NCI-H128 (cell line): Measurements from ENCODE around the gene STAM.
"Not testable (repeated sequence)": the region's sequence is repeated elsewhere in the genome, so short reads cannot be mapped to it uniquely, and the experiment has no call there.

Experiments used
- DNase-seq: peaks from one replicate; lab custom pipeline; 2025; ENCODE audit not compliant: unreplicated experiment; lab: John Stamatoyannopoulos, UW

The STAM gene

DNA sequence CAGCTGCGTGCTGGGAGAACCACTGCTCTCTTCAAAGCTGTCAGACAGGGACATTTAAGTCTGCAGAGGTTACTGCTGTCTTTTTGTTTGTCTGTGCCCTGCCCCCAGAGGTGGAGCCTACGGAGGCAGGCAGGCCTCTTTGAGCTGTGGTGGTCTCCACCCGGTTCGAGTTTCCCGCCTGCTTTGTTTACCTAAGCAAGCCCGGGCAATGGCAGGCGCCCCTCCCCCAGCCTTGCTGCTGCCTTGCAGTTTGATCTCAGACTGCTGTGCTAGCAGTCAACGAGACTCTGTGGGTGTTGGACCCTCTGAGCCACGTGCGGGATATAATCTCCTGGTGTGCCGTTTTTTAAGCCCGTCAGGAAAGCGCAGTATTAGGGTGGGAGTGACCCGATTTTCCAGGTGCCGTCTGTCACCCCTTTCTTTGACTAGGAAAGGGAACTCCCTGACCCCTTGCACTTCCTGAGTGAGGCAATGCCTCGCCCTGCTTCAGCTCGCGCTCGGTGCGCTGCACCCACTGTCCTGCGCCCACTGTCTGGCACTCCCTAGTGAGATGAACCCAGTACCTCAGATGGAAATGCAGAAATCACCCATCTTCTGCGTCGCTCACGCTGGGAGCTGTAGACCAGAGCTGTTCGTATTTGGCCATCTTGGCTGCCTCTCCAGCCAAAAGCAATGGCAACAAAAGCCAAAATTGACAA is 78.5 kb downstream of the STAM start:
- not testable (repeated sequence) for DNase-seq

DNA sequence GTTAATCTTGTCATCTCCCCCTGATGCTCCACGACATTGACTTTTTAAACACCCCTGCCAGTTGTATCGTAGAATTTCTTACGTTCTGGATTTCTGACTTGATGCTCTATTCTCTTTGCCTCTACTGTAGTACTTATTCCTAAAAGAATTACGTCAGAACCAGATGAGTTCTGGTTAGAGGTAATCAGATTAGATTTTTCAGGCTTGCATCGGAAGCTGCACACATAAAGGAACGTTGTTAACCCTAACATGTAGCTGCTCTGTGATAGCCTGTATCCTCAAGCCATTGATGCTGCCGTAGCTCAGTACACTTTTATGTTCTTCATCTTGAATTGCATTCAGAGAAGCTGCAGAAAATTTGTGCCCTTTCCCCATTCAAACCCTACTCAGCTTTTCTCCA is 81.8 kb downstream of the STAM start:
- no peak for DNase-seq

DNA sequence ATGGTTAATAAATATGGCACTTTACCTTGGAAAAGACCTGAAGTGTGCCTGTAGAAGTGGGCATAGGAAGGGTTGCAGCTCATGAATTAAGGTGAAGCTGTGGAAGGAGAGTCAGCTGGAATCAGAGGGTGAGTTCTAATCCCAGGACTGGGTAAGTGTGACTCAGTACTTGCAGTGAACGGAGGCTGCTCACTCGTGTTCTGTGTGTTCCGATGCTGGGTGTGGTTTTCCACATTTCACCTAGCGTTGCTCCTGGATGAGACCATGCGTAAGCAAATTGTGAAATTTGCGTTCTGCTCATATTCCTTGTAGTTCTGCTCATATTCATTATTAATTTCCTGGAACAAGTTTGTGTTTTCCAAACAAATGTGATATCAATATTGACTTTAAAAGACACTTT is 85.7 kb downstream of the STAM start:
- no peak for DNase-seq

DNA sequence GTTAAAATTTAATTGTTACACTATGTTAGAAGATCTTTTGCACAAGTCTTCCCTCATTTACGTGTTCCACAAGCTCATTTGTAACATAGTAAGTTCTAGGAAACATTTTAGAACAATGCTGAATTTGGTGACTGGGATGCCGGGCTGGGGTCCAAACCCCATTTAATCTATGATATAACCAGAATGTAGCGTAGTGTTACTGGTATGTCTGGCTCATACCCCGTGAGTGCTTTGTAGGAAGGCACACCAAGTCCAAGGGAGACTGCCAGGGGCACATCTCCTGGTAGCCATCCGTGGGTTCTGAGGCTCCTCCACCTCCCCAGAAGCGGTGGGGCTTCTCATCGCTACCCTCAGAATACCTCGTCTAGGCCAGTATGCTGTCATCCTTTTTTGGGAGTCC is 86.7 kb downstream of the STAM start:
- DNase-seq = no peak

DNA sequence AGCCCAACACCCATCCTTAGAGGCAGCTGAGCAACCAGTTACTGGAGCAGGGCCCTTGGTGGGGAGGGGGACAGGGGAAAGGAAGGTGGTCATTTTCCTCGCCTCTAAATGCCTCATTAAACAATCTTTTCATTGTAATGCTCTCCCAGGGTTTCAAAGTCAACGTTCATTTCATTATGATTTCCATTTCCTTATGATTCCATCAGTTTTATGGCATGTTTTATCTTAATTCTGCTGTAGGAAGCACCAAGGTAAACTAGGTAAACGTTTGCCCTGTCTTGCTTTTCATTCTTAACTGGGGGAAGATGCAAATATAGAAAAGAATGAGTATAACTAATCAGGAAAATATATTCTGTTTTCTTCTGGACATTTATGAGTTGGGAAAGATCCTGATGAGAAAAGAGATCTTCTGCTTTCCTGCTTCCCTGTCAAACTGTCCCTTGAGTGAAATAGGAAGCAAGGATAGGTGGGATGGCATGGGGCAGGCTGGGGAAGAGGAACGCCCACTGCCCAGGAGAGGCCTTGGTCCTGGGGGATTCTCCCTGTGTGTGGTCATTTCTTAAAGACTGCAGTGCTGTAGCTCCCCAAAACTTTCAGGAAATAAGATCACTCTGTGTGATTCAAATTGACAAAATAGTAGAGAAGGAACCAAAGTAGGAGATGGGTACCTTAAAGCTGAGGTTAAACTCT is 87.5 kb downstream of the STAM start:
- DNase-seq = no peak

DNA sequence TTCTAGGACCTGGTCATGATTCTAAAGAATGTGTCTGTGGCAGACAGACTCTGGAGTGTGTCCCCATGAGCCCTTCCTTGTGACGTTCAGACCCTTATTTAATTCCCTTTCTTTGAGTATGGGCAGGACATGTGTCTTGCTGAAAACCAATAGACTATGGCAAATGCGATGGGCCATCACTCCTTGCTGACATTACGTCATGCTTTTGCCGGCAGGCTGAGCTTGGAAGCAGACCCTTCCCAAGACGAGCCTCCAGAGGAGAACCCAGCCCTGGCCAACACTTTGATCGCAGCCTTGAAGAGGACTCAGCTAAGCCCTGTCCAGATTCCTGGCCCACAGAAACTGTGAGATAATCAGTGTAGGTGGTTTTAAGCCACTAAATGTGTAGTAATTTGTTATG is 89.7 kb downstream of the STAM start:
- DNase-seq = no peak

DNA sequence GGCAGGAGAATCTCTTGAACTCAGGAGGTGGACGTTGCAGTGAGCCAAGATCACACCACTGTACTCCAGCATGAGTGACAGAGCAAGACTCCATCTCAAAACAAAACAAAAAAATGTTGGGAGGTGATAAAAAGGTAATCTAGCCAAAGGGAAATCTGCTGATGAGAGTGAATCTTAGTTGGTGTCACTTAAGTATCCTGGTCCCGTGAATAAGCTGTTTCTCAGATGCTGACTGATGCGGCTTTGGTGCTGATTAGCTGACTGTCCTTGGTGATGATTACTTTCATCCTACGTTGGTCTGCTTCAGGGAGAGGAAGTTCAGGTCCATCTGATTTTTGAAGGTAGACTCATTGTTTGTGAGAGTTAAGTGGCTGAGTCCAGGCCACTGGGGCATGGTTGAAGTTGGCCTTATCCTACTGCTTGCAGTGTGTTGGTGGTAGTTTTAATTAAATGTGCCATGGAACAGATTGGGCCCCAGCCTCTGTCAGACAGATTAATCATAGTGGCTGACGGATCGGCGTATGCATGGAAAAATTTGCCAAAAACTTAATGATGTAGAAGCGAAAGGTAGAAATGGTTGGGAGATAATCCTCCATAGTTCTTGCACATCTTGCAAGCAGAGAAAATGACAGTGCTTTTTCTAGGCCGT is 90.6 kb downstream of the STAM start:
- no peak for DNase-seq

DNA sequence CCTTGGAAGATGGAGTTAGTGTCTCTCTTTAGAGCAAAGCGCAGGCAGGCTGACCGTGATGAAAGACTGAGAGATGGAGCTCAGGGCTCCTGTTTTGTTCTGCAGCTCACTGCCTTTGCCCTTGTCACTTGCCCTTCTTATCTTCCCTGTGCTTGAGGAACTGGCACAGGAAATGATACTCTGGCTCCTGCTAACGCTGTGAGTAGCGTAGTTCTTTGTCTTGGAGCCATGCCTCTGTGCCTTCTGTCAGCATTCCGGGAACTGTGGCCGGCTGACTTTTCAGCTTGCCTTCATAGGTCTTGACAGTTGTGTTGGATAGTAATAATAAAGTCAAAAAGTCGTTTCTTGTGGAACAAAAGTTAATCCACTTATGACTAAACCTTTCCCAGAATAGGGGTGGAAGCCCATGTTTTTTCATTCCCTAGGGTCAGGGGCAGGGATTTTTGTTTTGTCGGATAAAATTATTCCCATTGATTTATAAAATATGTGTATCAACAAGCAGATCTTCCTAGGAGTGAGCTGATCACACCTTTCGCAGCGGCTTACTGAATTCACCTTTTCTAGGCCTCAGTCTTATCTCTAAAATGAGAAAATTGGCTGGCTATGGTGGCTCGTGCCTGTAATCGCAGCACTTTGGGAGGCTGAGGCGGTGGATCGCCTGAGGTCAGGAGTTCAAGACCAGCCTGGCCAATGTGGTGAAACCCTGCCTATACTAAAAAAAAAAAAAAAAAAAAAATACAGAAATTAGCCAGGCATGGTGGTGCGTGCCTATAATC is 91.4 kb downstream of the STAM start:
- no peak for DNase-seq

DNA sequence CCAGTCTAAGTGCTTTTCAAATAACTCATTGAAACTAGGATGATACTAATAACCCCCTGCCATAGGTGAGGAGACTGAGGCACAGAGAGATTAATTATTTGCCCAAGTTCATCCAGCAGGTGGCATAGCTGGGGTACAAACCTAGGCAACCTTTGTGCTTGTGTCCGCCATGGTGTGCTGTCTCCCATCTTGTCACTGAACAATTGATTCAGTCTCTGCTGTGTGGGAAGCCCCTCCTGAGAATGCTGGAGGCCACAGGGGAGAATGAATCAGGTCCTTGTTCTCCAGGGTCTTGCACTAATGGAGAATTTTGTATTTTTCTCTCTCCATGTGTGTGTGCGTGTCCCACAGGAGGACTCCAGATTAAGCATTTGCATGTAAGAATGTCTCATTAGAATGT is 92.3 kb downstream of the STAM start:
- no peak for DNase-seq

DNA sequence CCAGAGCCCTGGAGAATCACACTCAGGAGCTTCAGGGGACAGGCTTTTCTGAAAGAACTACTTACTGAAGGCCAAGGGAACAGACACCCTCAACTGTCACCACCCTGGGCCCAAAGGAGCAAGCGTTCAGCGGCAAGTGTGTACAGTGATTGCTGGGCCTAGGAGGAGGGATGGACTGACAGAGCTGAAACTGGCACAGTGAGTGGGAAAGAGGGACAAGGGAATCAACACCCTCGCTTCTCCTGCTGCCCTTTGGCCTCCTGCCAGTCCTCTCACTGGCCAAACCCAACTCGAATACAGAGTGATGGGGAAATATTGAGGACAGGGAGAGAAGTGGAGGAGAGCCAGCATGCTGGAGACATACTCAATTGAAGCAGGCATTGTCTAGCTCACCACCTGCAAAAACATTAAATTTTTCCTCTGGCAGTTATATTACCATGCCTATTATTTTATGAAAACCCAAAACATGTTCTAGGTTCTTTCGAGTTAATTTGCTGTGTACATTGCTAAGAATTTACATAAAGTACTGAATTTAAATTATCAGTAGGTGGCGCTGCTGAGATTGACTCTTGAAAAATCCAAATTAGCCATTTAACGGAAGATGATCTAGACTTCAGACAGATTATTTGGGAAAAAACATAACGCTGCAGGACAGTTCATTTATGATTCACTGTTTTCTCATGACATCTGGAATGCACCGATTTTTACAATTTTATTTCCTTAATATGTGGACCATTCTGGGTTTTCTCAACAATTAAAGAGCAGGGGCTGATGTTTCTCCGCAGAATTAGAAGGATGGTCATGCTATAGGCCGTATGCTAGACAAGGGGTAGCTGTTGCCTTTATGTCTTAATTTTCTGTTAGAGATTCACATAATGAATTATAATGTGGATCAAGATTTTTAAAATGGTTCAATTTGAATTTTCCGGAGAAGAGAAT is 93.3 kb downstream of the STAM start:
- no peak for DNase-seq

DNA sequence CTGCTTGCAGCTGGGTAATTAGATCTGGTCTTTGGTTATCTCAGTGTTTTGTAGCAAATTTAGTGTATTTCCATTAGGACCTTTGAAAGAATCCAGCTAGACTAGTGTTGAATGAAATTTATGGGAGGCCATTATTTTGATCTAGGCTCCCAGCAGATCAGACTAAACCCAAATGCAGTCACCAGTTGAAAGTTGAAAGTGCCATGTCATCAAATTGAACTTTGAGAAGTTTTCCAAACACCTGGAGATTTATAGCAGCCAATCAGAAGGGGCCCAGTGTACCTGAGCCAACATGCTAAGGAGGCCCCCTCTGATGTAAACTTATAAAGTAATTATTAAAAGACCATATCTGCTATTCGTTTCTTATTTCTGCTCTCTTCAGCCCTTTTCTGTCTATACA is 96.7 kb downstream of the STAM start:
- no peak for DNase-seq

DNA sequence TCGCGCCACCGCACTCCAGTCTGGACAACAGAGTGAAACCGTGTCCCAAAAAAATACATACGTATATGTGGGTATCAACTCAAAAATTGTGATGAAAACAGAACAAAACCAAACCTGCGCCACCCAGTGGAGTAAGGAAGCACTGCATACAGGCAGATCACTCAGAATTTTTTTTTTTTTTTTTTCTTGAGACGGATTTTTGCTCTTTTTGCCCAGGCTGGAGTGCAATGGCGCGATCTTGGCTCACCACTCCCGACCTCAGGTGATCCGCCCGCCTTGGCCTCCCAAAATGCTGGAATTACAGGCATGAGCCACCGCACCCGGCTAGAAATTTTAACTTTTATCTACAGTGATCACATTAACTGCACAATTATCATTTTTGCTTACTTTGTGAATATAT is 99.0 kb downstream of the STAM start:
- no peak for DNase-seq

DNA sequence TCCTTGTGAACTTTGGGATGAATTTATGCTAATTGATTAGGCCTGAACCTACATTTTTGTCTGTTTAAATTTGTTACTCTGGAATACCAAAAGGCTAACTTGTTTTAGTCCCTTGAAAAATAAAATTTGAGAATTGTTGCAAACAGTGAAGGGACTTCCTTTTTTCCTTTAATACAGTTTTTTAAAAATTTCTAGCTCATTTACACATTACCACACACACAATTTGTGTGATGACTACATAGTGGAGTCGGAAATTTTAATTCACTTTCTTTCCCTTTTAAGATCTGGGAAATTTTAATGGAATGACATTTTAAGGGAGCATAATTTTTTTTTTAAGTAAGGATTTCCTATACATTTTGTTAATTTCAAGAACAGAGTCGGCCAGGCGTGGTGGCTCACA is 99.5 kb downstream of the STAM start:
- DNase-seq = no peak

DNA sequence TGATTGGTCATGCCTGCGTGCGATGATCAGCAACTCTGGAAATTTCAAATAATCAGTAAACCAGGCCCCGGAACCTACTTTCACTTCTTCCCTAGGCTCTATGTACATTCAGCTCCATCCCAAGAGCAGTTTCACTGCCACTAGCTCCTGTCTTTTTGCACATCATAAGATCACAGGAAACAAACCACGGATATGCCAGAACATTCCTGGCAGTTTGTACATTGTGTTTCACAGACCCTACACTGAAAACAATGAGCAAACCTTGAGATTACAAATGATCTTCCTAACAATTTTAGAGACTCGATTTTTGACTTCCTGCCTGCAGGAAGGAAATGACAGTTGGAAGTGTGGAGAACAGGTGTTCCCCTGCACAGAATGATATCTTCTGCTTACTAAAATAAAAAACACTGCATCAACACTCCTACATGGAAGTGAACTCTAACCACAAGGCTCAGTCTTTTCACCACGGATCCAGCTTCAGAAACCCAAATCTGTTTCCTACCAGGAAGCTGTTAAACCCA is 100.5 kb downstream of the STAM start:
- no peak for DNase-seq

DNA sequence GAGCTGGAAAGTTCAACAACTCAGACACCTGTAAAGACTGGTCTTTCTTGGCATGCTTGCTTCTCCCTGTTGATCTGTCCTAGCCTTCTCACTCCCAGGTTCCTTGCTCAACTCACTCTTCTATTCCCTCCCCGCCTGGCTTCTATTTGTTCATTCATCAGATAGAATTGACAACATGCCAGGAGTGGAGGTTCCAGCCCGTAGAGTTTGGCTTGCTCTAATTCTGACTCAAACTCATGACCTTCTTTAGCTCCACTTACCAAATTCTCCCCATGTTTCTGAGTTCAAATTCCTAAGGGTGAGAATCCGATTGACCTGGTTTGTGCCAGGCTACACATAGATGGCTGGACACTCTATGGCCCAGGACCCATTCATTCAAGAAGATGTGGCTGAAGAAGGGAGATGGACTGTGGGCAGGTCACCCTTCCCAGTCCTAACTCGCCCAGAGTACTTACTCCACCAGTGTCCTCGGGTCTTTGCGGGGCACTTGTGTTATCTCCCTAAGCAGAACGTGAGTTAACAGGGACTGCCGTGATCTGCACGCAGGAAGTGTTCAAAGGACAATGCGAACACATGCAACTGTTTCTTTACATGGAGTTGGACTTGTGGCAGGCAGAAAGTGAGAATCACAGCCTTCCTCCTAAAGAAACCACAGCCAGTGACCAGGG is 104.1 kb downstream of the STAM start:
- no peak for DNase-seq

DNA sequence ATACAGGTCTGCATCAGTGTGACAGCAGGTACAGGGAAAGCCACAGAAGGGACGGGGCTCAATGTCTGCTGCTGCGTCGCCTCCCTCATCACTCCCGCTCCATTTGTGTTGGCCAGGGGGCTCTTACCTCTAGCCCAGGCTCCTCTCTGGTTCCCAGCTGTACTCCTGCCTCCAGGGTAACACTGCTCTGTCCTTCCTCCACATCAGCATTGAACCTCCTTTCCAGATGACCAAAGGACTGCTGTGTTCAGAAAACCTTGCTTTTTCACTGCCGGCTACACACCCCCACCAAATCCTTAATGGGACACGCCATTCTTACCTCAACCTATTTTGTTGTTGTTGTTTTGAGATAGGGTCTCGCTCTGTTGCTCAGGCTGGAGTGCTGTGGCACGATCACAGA is 105.9 kb downstream of the STAM start:
- DNase-seq = no peak

DNA sequence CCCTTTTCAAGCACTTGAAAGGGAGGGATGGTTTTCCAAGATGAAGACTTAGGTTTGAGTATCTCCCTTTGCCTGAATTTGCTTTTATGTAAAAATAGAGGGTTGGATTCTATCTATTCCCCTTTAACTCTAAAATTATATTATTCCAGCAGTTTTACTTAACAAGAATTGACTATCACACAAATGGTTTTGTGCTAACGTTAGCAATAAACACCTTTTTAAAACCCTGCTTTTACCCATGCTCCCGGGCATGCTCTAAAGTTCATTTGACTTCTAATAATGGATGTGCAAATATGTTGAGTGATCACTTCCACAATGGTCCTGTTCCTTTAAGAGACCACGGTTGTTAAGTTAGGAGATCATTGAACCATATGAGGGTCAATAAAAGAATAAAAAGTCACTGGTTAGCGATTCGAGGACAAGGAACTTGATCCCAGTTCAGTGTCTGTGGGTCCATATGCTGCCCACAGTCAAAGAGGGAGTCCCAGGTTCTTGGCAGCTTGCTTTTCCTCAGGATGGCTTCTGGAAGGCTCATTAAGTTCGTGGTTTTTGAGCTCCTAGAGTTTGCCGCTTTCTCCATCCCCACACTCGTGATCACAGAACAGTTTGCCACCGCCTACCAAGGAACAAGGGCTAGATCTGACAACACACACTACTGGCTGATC is 108.0 kb downstream of the STAM start, which contains the start of gene TMEM236:
TMEM236 (plus strand) TSS at position 421 of the 665 bp plus-strand sequence; CDS start at position 516, 95 bp downstream.
- DNase-seq = no peak

DNA sequence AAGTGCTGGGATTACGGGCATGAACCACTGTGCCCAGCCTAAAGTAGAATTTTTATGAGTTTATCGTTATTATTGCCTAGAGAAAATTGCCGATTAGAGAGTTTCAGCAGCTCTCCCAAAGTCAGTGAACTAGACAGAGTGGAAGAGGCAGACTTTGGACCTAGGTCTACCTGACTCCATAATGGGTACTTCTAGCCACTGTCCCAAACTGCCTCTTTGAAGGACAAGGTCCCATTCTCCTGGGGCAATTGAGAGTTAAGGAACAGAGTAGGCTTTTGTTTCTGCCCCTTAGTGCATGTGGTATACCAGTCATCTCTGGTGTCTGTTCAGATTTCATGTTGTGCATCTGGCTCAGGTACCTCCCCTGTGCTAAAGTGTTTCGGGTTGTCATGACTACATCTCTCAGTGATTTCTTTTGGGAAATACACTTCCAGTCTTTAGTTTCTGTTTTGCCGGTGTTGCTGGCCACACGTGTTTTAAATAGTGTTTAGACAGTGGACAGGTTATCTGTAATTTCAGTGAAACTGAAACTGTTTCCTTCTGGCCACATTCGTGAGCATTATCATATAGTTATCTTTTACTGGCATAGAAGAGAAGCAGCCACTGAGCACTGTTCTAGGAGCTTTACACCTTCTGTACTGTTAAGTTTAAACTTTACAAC is 112.7 kb downstream of the STAM start:
- no peak for DNase-seq

DNA sequence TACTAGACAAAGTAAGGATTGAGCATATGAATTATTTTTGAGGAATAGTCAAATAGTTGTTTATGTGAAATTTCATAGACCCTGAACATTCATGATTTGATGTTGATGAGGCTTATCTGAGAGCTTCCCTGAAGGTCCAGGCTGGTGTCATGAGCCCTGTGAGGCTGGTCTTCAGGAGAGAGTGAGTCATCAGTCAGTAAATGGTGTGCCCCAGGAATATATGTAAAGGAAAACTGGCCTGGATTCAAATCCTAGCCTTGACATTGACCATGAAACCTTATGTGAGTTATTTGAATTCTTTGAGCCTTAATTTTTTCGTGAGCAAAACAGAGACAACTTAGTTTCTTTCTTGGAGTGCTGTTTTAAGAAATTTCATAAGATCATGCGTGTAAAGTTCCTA is 114.2 kb downstream of the STAM start:
- DNase-seq = no peak
